Myometrial cell (primary cell): ENCODE data around the gene BRSK1. TPM values are rescaled to one million over a fixed set of nuclear protein-coding genes. Genes with fewer than 3 reads are reported as not detected.

Experiments used
- total RNA-seq: library from RNA; depleted of rRNA; stranded (reverse); fragments of >200 nt; gene quantifications from 2 replicates; pipeline ENCODE4 v1.2.3, GENCODE V29; 2015

The BRSK1 gene
- 4.3 and 9.0 TPM in 2 replicates for total RNA-seq

DNA sequence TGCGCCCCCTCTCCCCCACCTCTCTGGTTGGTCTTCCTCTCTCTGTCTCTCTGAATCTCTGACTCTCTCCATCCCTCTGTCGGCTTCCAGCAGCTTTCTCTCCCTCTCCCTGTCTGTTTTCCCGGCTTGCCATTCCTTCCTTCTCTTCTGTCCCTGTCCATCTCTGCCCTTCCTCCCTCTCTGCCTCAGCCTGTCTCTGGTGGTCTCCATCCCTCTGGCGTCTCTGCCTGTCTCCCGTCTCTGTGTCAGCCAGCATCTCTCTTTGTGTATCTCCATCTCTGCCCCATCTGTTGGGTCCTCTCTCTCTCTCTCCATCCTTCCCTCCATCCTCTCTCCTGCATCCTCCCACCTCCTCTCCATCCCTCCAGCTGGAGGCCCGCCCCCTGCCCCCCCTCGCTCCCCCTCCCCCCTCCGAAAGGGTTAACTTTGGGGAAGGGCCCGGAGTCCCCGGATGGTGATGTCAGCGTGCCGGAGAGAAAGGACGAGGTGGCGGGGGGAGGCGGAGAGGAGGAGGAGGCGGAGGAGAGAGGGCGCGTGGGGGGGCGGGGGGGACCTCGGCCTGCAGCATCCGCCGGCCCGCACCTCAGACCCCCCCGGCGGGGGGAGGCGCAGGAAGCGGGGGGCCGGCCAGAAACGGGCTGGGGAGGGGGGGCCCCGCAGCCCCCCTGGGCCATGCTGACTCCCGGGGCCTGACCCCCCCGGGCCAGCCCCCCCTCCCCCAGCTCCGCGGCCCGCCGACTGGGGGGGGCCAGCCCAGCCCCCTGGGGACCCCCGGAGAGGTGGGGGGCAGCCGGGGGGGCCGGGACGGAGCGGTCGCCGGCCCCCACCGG is at the start of gene BRSK1:
BRSK1 (plus strand) TSS at position 450 of the 830 bp plus-strand sequence. CDS start 446 bp downstream, outside the sequence.

DNA sequence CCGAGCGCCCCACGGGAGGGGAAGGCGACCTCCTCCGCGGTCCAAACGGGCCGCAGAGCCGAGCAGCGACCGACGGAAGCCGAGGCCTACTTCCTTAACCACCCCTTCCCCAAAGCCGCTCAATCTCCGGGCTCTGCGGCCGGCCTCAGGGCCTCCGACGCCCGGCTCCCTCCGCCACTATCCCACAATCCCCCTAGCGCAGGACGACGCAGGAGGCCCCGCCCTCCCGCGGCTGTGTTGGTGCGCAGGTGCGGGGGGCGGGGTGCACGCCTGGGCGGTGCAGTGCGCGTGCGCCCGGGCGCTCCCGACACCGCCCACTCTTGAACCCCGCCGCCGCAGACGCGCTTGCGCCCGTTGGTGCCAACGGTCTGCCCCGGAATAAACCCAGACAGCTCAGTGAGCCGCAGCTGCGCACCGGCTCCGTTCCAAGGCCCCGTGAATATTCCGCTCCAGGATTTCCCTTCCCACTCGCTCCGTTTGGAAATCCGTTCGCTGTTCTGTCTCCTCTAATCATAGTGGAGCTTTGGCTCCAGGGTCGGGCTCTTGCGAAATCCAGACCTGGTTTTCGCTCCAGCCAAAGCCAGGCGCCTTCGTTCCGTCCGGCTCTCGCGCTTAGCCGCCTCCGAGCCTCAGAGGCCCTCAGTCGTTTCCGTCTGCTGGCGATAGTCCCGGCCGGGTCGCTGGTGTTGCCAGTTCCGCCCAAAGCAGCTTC is 24.8 kb upstream of the BRSK1 start, which contains the start of gene PPP6R1:
PPP6R1 (minus strand) TSS at position 190 of the 712 bp plus-strand sequence. CDS start 11,914 bp downstream, outside the sequence.

DNA sequence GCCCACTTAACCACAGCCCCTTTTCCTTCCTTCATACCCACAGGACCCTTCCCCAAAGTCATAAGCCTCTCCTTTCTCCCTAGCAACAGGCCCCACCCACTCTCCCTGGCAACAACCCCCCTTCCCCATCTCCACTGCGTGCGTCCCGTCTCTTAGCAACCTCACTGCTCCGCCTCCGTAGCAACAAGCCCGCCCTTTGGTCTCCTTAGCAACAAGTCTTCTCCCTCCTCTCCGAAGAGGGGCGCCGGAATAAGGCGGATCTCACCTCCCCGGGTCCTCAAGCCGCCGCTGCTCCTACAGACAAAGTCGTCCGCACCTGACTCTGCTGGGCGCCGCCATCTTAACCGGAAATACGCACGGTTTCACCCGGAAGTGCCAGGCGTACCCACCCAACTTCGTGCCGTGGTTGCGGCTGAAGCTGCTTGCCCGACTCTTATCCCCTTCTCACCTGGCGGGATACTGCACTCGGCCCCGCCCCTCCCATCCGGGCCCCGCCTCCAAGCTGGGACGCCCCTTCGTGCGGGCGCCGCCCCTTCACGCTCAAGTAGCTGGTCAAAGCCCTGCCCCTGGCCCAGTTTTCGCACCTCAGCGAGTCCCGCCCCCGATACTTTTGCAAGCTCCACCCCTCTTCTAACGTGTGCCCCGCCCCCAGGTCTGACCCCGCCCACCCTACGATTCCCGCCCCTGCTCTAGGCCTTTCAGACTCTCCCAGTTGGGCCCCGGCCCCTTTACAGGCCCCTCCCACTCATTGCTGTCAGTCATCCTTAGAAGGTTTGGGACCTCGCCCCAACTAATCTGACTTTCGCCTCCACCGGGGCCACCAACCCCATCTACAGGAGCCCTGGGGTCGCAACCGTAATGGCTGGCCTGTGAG is 3.8 kb upstream of the BRSK1 start, which contains the start of gene HSPBP1:
HSPBP1 (minus strand) TSS at position 341 of the 874 bp plus-strand sequence. CDS start 502 bp downstream, outside the sequence.

DNA sequence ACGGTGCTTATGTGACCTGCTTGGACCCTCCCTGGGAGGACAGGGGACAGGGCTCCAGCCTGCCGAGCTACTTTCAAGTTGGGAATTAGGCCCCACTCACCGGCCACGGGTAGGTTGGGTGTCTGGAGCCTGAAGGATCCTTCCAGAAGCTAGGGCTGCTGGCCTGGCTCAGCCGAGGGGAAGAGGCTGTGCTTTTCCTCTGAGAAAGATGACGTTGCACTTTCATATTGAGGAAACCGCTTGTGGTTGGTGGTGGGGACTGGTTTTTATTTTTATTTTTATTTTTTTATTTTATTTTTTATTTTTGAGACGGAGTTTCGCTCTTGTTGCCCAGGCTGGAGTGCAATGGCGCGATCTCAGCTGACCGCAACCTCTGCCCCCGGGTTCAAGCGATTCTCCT is 41.4 kb downstream of the BRSK1 start, which contains the start of gene TMEM150B:
TMEM150B (minus strand) TSS at position 170 of the 400 bp plus-strand sequence. CDS start 4,305 bp downstream, outside the sequence.

DNA sequence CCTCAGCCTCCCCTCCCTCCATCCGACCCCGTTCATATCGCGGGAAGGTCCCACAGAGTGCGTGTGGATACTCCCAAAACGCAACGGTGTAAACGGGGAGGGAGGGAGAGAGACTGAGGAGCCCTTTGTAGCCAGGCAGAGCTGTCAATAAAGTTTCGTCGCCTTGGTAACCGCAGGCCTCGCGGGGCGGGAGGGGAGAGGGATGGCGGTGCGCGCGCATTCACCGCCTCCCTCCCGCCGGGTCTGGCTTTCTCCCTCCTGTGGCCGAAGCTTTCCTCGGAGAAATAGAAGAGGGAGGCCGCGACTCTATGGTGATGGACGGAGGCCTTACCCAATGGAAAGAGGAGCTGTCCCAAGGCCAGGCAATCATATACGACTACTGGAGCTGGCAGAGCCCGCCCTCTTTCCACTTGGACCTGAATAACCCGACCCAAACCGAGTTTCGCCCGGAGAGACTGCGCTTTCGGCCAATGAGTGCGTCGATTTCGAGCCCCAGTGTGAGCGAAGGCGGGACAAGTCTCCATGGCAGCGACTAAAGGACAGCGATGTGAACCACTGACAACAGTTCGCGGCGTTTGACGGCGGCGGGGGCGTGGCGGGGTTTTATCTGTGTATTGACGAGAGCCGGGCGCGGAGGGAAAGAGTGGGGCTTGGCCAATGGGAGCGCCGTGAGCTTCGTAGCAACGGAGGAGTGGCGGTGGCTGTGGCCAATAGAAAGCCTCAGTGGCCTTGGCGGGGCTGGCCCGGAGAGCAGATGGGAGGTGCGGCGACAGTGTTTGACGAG is 55.5 kb downstream of the BRSK1 start, which contains the start of gene KMT5C:
KMT5C (plus strand) TSS at position 772 of the 784 bp plus-strand sequence. CDS start 2,061 bp downstream, outside the sequence.

DNA sequence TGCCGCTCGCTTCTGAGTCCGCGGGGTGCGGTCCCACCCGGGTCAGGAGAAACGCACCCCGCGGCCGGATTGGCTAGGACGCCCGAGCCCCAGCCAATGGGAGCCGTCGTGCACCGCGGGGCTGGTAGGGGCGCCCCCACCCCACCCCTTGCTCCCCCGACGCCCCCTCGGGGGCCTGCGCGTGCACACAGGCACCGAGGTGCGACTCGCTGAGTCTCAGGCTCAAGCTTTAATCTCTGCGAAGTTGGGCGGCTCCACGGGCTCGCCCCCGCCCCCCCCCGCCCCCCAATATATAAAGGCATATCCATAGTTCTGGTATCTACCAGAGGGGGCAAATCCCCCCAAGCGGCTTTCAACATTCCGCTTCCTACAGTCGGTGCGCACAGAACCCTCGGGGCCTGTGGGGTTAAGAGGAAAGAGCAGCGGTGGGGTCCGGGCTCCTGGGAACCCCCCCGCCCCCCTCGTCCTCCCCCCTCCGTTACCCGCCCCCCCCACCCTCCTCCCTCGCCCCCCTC is 71.0 kb downstream of the BRSK1 start, which contains the start of gene COX6B2:
COX6B2 (minus strand) TSS at position 22 of the 515 bp plus-strand sequence. CDS start 198 bp downstream, outside the sequence.

Other genes starting within 250 kb of the BRSK1 start
- gene GP6, start 245.7 kb upstream of the BRSK1 start, total RNA-seq: not detected in 2 replicates
- 11.0 and 13.8 TPM in 2 replicates for gene RDH13, start 220.8 kb upstream of the BRSK1 start, total RNA-seq
- 1.2 and 12.1 TPM in 2 replicates for gene EPS8L1, start 208.1 kb upstream of the BRSK1 start, total RNA-seq
- gene PPP1R12C, start 166.4 kb upstream of the BRSK1 start, total RNA-seq: 51.2 and 74.1 TPM in 2 replicates
- gene TNNT1, start 134.8 kb upstream of the BRSK1 start, total RNA-seq: 6.2 and 6.3 TPM in 2 replicates
- not detected in 2 replicates for gene TNNI3, start 126.3 kb upstream of the BRSK1 start, total RNA-seq
- 0.71 TPM in 1 of 2 replicates, not detected in the other for gene DNAAF3, start 117.4 kb upstream of the BRSK1 start, total RNA-seq
- gene SYT5, start 103.7 kb upstream of the BRSK1 start, total RNA-seq: 0.29 TPM in 1 of 2 replicates, not detected in the other
- 6.9 and 14.5 TPM in 2 replicates for gene PTPRH, start 74.5 kb upstream of the BRSK1 start, total RNA-seq
- 0.86 and 1.8 TPM in 2 replicates for gene TMEM86B, start 55.2 kb upstream of the BRSK1 start, total RNA-seq
- 31.7 and 45.6 TPM in 2 replicates for gene PPP6R1, start 25.0 kb upstream of the BRSK1 start, total RNA-seq
- 70.7 and 106 TPM in 2 replicates for gene HSPBP1, start 3.9 kb upstream of the BRSK1 start, total RNA-seq
- not detected in 2 replicates for gene TMEM150B, start 41.3 kb downstream of the BRSK1 start, total RNA-seq
- gene KMT5C, start 55.9 kb downstream of the BRSK1 start, total RNA-seq: 6.9 and 11.0 TPM in 2 replicates
- gene COX6B2, start 70.7 kb downstream of the BRSK1 start, total RNA-seq: under 0.01 TPM in 1 of 2 replicates, not detected in the other
- not detected in 2 replicates for gene GARIN5B, start 79.3 kb downstream of the BRSK1 start, total RNA-seq
- 1.8 and 4.3 TPM in 2 replicates for gene IL11, start 86.5 kb downstream of the BRSK1 start, total RNA-seq
- gene TMEM190, start 92.8 kb downstream of the BRSK1 start, total RNA-seq: not detected in 2 replicates
- gene TMEM238, start 100.3 kb downstream of the BRSK1 start, total RNA-seq: not detected in 2 replicates
- 437 and 447 TPM in 2 replicates for gene RPL28, start 101.9 kb downstream of the BRSK1 start, total RNA-seq
- gene UBE2S, start 123.8 kb downstream of the BRSK1 start, total RNA-seq: 121 and 166 TPM in 2 replicates
- gene SHISA7, start 159.3 kb downstream of the BRSK1 start, total RNA-seq: not detected in 2 replicates
- gene ISOC2, start 177.6 kb downstream of the BRSK1 start, total RNA-seq: 120 and 181 TPM in 2 replicates
- gene C19orf85, start 180.8 kb downstream of the BRSK1 start, total RNA-seq: 0.29 TPM in 1 of 2 replicates, not detected in the other
- 2.5 and 2.6 TPM in 2 replicates for gene ZNF628, start 192.6 kb downstream of the BRSK1 start, total RNA-seq
- 37.4 and 39.8 TPM in 2 replicates for gene NAT14, start 201.2 kb downstream of the BRSK1 start, total RNA-seq
- 2.3 and 6.7 TPM in 2 replicates for gene SSC5D, start 204.4 kb downstream of the BRSK1 start, total RNA-seq